Measurements from ENCODE around the gene TMEM9.

TMEM9 gene

GRCh38 chr1:201128476-201128875, 25.8 kb downstream of the TMEM9 start:
- no peak for DNase-seq (ENCODE audit: low read depth in 2 of 3, low spot score in 2 of 3)

GRCh38 chr1:201127755-201128455, 26.4 kb downstream of the TMEM9 start:
- no peak for DNase-seq (ENCODE audit: low read depth in 2 of 3, low spot score in 2 of 3)

GRCh38 chr1:201126832-201127754, 27.2 kb downstream of the TMEM9 start, which contains the start of gene ASCL5:
ASCL5 (minus strand) TSS chr1:201127184; CDS start chr1:201115372, 11,812 bp downstream.
- DNase-seq (ENCODE audit: low read depth in 2 of 3, low spot score in 2 of 3), result no peak

- DNase-seq (ENCODE audit: low read depth in 2 of 3, low spot score in 2 of 3), result no peak
These were observed 27.8 kb downstream of the TMEM9 start for GRCh38 chr1:201126463-201126831.

GRCh38 chr1:201125800-201126199, 28.5 kb downstream of the TMEM9 start:
- DNase-seq (ENCODE audit: low read depth in 2 of 3, low spot score in 2 of 3), result no peak

GRCh38 chr1:201125019-201125418, 29.3 kb downstream of the TMEM9 start:
- no peak for DNase-seq (ENCODE audit: low read depth in 2 of 3, low spot score in 2 of 3)

GRCh38 chr1:201123866-201124265, 30.4 kb downstream of the TMEM9 start:
- DNase-seq (ENCODE audit: low read depth in 2 of 3, low spot score in 2 of 3), result no peak

GRCh38 chr1:201122321-201122957, 31.8 kb downstream of the TMEM9 start:
- no peak for DNase-seq (ENCODE audit: low read depth in 2 of 3, low spot score in 2 of 3)

- peak in 2 of 3 experiments; percentile 11 to 30 for DNase-seq (ENCODE audit: low read depth in 2 of 3, low spot score in 2 of 3)
These were observed 34.8 kb downstream of the TMEM9 start for GRCh38 chr1:201119206-201120197.

- DNase-seq (ENCODE audit: low read depth in 2 of 3, low spot score in 2 of 3), result no peak
These were observed 38.2 kb downstream of the TMEM9 start for GRCh38 chr1:201116091-201116490.

- no peak for DNase-seq (ENCODE audit: low read depth in 2 of 3, low spot score in 2 of 3)
These were observed 38.8 kb downstream of the TMEM9 start for GRCh38 chr1:201115390-201115937.

GRCh38 chr1:201114245-201115131, 39.8 kb downstream of the TMEM9 start:
- peak; percentile 49 to 62 (median 57) for DNase-seq (ENCODE audit: low read depth in 2 of 3, low spot score in 2 of 3)

GRCh38 chr1:201113451-201114244, 40.6 kb downstream of the TMEM9 start:
- DNase-seq (ENCODE audit: low read depth in 2 of 3, low spot score in 2 of 3), result no peak

- DNase-seq (ENCODE audit: low read depth in 2 of 3, low spot score in 2 of 3), result no peak
These were observed 41.3 kb downstream of the TMEM9 start for GRCh38 chr1:201112926-201113325.

- DNase-seq (ENCODE audit: low read depth in 2 of 3, low spot score in 2 of 3), result no peak
These were observed 42.0 kb downstream of the TMEM9 start, which contains the start of gene CACNA1S for GRCh38 chr1:201112173-201112731. CACNA1S (minus strand) TSS chr1:201112426; CDS start chr1:201112339, 87 bp downstream.

GRCh38 chr1:201111672-201112071, 42.6 kb downstream of the TMEM9 start:
- DNase-seq (ENCODE audit: low read depth in 2 of 3, low spot score in 2 of 3), result no peak

- no peak for DNase-seq (ENCODE audit: low read depth in 2 of 3, low spot score in 2 of 3)
These were observed 43.1 kb downstream of the TMEM9 start for GRCh38 chr1:201111156-201111555.

- no peak for DNase-seq (ENCODE audit: low read depth in 2 of 3, low spot score in 2 of 3)
These were observed 43.7 kb downstream of the TMEM9 start for GRCh38 chr1:201110616-201111015.
